NB4 (cell line): ENCODE results near the gene ASIC2.

ENCODE experiments used
- CTCF ChIP-seq: IDR thresholded peaks from one replicate; pipeline ENCODE4 v1.5.1; 2012; ENCODE audit warnings: low read depth, low read length
- POLR2A ChIP-seq: IDR thresholded peaks from 2 replicates; pipeline ENCODE4 v1.6.1; 2011; ENCODE audit warnings: mild to moderate bottlenecking; ENCODE audit not compliant: insufficient read length; ENCODE audit errors: extremely low read depth

GRCh38 chr17:33239702-33240101, 53.4 kb downstream of the ASIC2 start:
- TF ChIP-seq CTCF (no peak), POLR2A (no peak)
